ENCODE data around the gene LRRC75A.

The LRRC75A gene

DNA sequence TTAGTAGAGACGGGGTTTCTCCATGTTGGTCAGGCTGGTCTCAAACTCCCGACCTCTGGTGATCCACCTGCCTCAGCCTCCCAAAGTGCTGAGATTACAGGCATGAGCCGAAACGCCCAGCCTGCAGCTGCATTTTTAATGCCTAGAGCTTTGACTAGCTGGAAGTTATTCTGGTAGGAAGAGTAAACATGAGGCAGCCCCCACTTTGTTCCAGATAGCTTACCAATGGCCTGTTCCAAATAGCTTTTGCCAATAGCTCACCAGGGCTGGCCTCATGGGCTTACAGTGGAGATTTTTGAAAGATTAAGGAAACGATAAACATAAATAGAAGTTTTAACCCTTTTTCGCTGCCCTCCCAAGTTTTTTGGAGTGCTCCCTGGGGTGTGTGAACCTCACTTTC lies 66.8 kb downstream of the LRRC75A start:
- H3K36me3 ChIP-seq (ENCODE audit: control insufficient read depth, insufficient read depth, low read length, severe bottlenecking): peaks cover 16% of the 10 kb centered on the region
- no peak overlapping the region for H3K4me3 ChIP-seq (ENCODE audit: low read length)
- H3K9ac ChIP-seq (ENCODE audit: low read length): no peak overlapping the region
- DNase-seq (ENCODE audit: low read depth): no peak
- peaks cover 3% of the 10 kb centered on the region for H3K4me1 ChIP-seq (ENCODE audit: control insufficient read depth, insufficient read depth, low read length)
- H3K27me3 ChIP-seq (replicated peaks; ENCODE audit: control insufficient read depth, insufficient read depth, low read length): no peaks in the 10 kb centered on the region
- H3K9me3 ChIP-seq (ENCODE audit: control insufficient read depth, low read length): no peaks in the 10 kb centered on the region

DNA sequence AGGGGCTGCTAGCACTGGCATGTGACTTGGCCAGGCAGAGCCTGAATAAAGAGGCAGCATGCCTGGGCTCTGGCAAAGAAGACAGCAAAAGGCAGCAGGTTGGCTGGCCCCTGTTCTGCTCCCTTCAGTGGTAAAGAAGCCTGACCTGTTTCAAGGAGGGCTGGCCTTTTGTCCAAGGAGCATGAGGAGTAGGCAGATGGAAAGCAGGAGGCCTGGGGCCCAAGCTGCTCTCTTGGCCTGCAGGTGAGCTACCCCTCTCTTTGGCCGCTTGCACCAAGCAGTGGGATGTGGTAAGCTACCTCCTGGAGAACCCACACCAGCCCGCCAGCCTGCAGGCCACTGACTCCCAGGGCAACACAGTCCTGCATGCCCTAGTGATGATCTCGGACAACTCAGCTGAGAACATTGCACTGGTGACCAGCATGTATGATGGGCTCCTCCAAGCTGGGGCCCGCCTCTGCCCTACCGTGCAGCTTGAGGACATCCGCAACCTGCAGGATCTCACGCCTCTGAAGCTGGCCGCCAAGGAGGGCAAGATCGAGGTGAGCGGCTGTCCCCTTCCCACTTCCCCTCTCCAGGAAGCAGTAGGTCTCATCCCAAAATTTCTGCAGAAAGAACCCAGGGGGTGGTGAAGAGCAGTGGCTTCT lies 68.6 kb downstream of the LRRC75A start:
- Histone ChIP-seq H3K27me3 (replicated peaks; ENCODE audit: control insufficient read depth, insufficient read depth, low read length) (no peaks in the 10 kb centered on the region), H3K9ac (ENCODE audit: low read length) (no peak overlapping the region), H3K36me3 (ENCODE audit: control insufficient read depth, insufficient read depth, low read length, severe bottlenecking) (peaks cover 11% of the 10 kb centered on the region), H3K4me1 (ENCODE audit: control insufficient read depth, insufficient read depth, low read length) (peaks cover 21% of the 10 kb centered on the region), H3K9me3 (ENCODE audit: control insufficient read depth, low read length) (no peaks in the 10 kb centered on the region), H3K4me3 (ENCODE audit: low read length) (no peak overlapping the region)
- no peak for DNase-seq (ENCODE audit: low read depth)

DNA sequence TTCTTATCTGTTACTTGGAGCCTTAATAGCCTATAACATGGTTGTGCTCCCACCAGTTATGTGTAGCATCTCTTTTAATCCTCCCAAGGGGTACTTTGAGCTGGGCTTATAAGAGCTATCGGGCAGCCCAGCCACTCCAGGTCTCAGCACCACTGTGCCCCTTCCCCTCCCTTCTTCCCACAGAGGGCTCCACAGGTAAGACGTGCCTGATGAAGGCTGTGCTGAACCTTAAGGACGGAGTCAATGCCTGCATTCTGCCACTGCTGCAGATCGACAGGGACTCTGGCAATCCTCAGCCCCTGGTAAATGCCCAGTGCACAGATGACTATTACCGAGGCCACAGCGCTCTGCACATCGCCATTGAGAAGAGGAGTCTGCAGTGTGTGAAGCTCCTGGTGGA lies 69.6 kb downstream of the LRRC75A start:
- H3K4me3 ChIP-seq (ENCODE audit: low read length): no peak overlapping the region
- peaks cover 31% of the 10 kb centered on the region for H3K4me1 ChIP-seq (ENCODE audit: control insufficient read depth, insufficient read depth, low read length)
- H3K9ac ChIP-seq (ENCODE audit: low read length): no peak overlapping the region
- H3K9me3 ChIP-seq (ENCODE audit: control insufficient read depth, low read length): no peaks in the 10 kb centered on the region
- no peaks in the 10 kb centered on the region for H3K27me3 ChIP-seq (replicated peaks; ENCODE audit: control insufficient read depth, insufficient read depth, low read length)
- peaks cover 11% of the 10 kb centered on the region for H3K36me3 ChIP-seq (ENCODE audit: control insufficient read depth, insufficient read depth, low read length, severe bottlenecking)
- no peak for DNase-seq (ENCODE audit: low read depth)

DNA sequence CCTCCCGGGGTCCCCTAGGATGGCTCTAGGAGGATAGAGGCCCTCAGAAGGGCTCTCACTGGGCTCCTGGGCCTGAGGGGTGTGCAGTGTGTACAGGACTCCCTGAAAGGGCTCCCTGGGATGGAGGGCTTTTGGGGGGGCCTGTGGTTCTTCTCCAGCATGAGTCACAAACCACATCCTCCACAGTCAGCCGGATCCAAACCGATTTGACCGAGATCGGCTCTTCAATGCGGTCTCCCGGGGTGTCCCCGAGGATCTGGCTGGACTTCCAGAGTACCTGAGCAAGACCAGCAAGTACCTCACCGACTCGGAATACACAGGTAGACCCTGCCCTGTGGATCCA lies 72.1 kb downstream of the LRRC75A start:
- Histone ChIP-seq H3K36me3 (ENCODE audit: control insufficient read depth, insufficient read depth, low read length, severe bottlenecking) (peaks cover 5% of the 10 kb centered on the region), H3K9ac (ENCODE audit: low read length) (peak overlapping the region; percentile 52), H3K4me3 (ENCODE audit: low read length) (peak overlapping the region; percentile 48), H3K4me1 (ENCODE audit: control insufficient read depth, insufficient read depth, low read length) (peaks cover 36% of the 10 kb centered on the region), H3K9me3 (ENCODE audit: control insufficient read depth, low read length) (no peaks in the 10 kb centered on the region), H3K27me3 (replicated peaks; ENCODE audit: control insufficient read depth, insufficient read depth, low read length) (no peaks in the 10 kb centered on the region)
- peak; percentile 38 for DNase-seq (ENCODE audit: low read depth)

DNA sequence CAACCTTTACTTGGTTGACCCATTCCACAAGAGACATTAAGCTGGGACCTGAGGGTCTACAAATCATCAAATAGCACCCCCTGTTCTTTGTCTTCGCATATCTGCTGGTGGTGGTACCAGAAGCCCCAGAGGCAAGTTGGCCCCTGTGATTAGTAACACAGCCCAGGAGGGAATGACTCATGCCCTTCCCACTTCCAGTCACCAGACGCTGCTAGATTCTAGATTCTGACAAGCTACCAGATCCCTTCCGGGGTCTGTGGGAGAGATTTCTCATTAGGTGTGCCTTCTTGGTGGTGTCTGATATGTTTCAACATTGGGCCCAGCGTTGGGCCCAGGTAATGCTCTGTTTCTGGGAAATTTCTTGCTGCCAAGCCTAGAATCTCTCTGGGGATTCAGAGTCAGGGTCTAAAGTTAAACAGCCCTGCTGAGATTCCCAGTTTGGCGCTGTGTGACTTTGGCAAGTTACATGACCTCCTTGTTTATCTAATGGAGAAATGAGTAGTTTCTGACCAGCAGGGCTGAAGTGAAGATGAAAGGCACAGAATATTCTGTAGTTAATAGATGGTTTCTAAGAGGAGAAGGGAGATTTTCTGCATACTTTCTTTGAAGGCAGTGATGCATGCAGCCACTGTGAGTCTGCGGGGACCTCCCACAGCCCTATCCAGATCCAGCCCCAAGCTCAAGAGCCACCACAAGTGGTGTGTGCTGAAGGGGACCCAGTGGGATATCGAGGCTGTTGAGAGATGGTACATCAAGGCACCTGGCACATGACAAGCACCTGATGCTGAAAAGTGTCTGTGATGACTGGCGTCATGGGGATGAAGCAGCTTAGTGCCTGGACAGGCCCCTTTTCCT lies 72.7 kb downstream of the LRRC75A start:
- no peaks in the 10 kb centered on the region for H3K27me3 ChIP-seq (replicated peaks; ENCODE audit: control insufficient read depth, insufficient read depth, low read length)
- peak overlapping the region; percentile 52 for H3K9ac ChIP-seq (ENCODE audit: low read length)
- peaks cover 36% of the 10 kb centered on the region for H3K4me1 ChIP-seq (ENCODE audit: control insufficient read depth, insufficient read depth, low read length)
- H3K9me3 ChIP-seq (ENCODE audit: control insufficient read depth, low read length): no peaks in the 10 kb centered on the region
- DNase-seq (ENCODE audit: low read depth): peak; percentile 76
- peak overlapping the region; percentile 48 for H3K4me3 ChIP-seq (ENCODE audit: low read length)
- peaks cover 5% of the 10 kb centered on the region for H3K36me3 ChIP-seq (ENCODE audit: control insufficient read depth, insufficient read depth, low read length, severe bottlenecking)

DNA sequence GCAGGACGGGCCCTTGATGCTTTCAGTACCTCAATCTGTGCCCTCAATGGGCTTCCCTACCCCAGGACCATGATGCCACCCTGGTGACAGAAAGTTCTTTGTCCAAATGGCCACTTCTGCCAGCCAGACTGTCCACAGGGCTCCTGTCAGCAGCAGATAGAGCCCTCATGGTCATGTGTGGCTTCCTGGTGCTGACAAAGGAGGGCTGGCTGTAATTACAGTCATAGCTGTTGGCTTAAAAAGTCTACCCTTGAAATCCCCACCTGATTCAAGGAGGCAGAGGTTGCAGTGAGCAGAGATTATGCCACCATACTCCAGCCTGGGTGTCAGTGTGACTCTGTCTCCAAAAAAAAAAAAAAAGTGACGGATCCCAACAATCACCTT lies 73.3 kb downstream of the LRRC75A start:
- Histone ChIP-seq H3K9ac (ENCODE audit: low read length) (peak overlapping the region; percentile 52), H3K4me3 (ENCODE audit: low read length) (peak overlapping the region; percentile 48), H3K9me3 (ENCODE audit: control insufficient read depth, low read length) (no peaks in the 10 kb centered on the region), H3K27me3 (replicated peaks; ENCODE audit: control insufficient read depth, insufficient read depth, low read length) (no peaks in the 10 kb centered on the region), H3K4me1 (ENCODE audit: control insufficient read depth, insufficient read depth, low read length) (peaks cover 36% of the 10 kb centered on the region), H3K36me3 (ENCODE audit: control insufficient read depth, insufficient read depth, low read length, severe bottlenecking) (peaks cover 4% of the 10 kb centered on the region)
- no peak for DNase-seq (ENCODE audit: low read depth)

DNA sequence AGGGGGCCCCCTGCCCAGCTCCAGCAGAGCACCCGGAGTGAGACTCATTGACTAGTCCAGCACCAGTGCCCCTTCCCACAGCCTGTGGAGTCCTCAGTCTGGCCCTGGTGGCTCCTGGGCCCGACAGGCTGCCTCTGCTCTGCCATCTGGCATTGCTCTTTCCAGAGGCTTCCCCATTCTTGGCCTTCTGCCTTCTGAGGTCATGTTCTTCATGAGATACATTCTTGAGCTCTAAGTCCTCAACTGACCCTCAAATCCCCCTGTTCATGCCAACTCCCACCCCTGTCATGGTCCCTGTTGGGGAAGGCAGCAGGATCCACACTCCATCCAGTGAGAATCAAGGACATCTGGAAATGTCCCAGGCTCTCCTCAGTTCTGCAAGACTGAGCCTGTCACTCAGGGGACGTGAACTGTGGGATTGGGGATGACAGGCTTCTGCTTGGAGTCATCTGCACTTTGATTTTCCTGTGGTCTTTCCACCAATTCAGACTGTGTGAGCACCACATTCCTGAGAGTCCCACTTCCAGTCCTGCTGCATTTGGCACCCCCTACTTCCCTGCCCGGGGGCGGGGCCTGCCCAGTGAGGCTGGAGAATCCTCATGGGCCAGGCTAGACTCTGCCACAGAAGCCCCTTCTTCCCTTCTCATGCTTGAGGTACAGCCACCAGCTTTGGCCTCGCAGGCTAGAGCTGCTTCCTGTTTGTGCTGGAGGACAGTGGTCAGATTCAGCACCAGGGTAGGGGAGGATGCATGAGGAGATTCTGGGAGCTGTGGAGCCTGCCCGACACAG lies 73.9 kb downstream of the LRRC75A start:
- Histone ChIP-seq H3K4me1 (ENCODE audit: control insufficient read depth, insufficient read depth, low read length) (peaks cover 36% of the 10 kb centered on the region), H3K9me3 (ENCODE audit: control insufficient read depth, low read length) (no peaks in the 10 kb centered on the region), H3K9ac (ENCODE audit: low read length) (no peak overlapping the region), H3K4me3 (ENCODE audit: low read length) (no peak overlapping the region), H3K27me3 (replicated peaks; ENCODE audit: control insufficient read depth, insufficient read depth, low read length) (no peaks in the 10 kb centered on the region), H3K36me3 (ENCODE audit: control insufficient read depth, insufficient read depth, low read length, severe bottlenecking) (no peaks in the 10 kb centered on the region)
- peak; percentile 12 for DNase-seq (ENCODE audit: low read depth)

DNA sequence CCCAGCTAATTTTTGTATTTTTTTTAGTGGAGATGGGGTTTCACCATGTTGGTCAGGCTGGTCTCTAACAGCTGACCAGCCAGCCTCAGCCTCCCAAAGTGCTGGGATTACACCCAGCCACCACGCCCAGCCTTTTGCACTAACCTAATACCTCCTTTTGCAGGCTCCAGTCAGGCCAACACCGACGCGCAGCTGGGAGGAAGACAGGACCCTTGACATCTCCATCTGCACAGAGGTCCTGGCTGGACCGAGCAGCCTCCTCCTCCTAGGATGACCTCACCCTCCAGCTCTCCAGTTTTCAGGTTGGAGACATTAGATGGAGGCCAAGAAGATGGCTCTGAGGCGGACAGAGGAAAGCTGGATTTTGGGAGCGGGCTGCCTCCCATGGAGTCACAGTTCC lies 74.6 kb downstream of the LRRC75A start:
- H3K27me3 ChIP-seq (replicated peaks; ENCODE audit: control insufficient read depth, insufficient read depth, low read length): no peaks in the 10 kb centered on the region
- no peaks in the 10 kb centered on the region for H3K36me3 ChIP-seq (ENCODE audit: control insufficient read depth, insufficient read depth, low read length, severe bottlenecking)
- no peak overlapping the region for H3K9ac ChIP-seq (ENCODE audit: low read length)
- H3K4me1 ChIP-seq (ENCODE audit: control insufficient read depth, insufficient read depth, low read length): peaks cover 36% of the 10 kb centered on the region
- H3K4me3 ChIP-seq (ENCODE audit: low read length): no peak overlapping the region
- no peaks in the 10 kb centered on the region for H3K9me3 ChIP-seq (ENCODE audit: control insufficient read depth, low read length)
- no peak for DNase-seq (ENCODE audit: low read depth)

DNA sequence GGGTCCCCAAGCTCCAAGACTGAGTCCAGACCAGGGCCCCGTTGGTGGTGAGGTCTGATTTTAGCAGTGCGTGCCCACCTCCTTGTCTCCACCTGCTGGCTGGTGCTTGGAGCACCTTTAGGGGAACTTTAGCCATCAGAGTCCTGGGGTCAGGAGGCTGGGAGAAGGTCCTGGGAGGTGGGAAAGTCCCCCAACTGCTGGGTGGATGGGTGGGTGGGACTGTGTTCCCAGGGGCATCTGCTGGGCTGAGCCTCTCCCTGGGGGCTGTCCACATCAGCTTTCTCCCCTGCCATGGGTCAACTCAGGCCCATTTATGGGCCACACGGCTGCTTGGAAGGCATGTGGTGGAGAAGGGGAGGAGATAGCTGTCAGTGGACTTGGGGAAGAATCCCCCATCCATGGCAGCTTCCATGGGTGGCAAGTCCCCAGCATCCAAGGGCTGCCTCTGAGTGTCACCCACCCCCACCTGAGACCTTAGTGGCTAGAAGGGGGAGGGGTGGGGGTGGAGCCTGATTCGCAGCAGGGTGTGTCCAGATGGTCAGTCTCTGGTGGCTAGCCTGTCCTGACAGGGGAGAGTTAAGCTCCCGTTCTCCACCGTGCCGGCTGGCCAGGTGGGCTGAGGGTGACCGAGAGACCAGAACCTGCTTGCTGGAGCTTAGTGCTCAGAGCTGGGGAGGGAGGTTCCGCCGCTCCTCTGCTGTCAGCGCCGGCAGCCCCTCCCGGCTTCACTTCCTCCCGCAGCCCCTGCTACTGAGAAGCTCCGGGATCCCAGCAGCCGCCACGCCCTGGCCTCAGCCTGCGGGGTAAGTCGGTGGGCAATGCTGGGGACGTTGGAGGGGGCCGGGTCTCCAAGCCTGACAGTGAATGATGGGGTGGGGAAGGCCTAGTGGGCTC lies 76.7 kb downstream of the LRRC75A start, which contains the start of gene TRPV2:
Gene TRPV2, plus strand, starts transcription at position 541 of the 894 bp plus-strand sequence. CDS start 2,098 bp downstream, outside the sequence.
- H3K9me3 ChIP-seq (ENCODE audit: control insufficient read depth, low read length): no peaks in the 10 kb centered on the region
- DNase-seq (ENCODE audit: low read depth): no peak
- peak within 1 kb of the TSS; percentile 89 for H3K9ac ChIP-seq (ENCODE audit: low read length)
- peaks cover 34% of the 10 kb centered on the region for H3K4me1 ChIP-seq (ENCODE audit: control insufficient read depth, insufficient read depth, low read length)
- H3K36me3 ChIP-seq (ENCODE audit: control insufficient read depth, insufficient read depth, low read length, severe bottlenecking): no peaks in the 10 kb centered on the region
- no peaks in the 10 kb centered on the region for H3K27me3 ChIP-seq (replicated peaks; ENCODE audit: control insufficient read depth, insufficient read depth, low read length)
- H3K4me3 ChIP-seq (ENCODE audit: low read length): peak within 1 kb of the TSS; percentile 81

DNA sequence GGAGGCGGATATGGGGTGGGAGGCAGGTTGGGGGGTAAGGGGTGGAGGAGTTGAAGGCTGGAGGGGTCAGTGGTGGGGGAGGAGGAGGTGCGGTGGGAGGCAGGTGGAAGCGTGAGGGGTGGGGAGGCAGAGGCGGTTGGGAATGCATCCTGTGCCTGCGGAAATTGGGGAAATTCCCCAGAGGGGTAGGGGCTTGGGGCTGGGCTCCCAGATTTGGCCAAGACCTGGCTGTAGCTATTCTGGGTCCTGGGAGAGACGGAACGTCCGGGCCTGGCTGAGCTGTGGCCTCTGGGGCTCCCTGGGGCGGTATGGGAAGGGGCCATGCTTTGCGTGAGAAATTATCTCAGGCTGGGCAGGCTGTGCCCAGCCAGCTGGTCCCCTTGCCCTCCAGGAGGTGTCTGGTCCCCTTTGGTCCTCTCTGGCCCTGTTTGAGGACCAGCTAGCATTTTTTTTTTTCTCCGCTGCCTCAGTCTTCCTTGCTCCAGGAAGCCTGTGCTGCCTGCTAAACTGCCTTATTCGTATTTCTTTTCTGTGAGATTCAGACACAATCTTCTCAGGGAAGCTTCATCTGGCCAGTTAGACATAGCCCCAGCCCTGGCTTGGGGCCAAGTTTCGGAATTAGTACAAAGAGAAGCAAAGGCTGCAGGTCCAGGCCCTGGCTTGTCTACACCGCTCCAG lies 83.9 kb downstream of the LRRC75A start:
- Histone ChIP-seq H3K4me3 (ENCODE audit: low read length) (no peak overlapping the region), H3K9me3 (ENCODE audit: control insufficient read depth, low read length) (no peaks in the 10 kb centered on the region), H3K4me1 (ENCODE audit: control insufficient read depth, insufficient read depth, low read length) (peaks cover 8% of the 10 kb centered on the region), H3K9ac (ENCODE audit: low read length) (no peak overlapping the region), H3K36me3 (ENCODE audit: control insufficient read depth, insufficient read depth, low read length, severe bottlenecking) (no peaks in the 10 kb centered on the region), H3K27me3 (replicated peaks; ENCODE audit: control insufficient read depth, insufficient read depth, low read length) (no peaks in the 10 kb centered on the region)
- peak; percentile 64 for DNase-seq (ENCODE audit: low read depth)
